ENCODE results near the gene PARVA. TPM values are rescaled to one million over a fixed set of nuclear protein-coding genes. Genes with fewer than 3 reads are reported as not detected.

PARVA gene
- total RNA-seq, 2 donors from 2014 or later = 55.9 to 58.1 TPM

GRCh38 chr11:12410006-12410728, 32.8 kb downstream of the PARVA start:
- Histone ChIP-seq H3K9me3 (no peaks in the 10 kb centered on the region), H3K4me3 (no peak overlapping the region), H3K27ac (peak overlapping the region; percentile 59 to 71), H3K27me3 (no peaks in the 10 kb centered on the region), H3K4me1 (peaks cover 0 to 71% of the 10 kb centered on the region in 2 donors), H3K36me3 (no peaks in the 10 kb centered on the region)
- DNase-seq (ENCODE audit: low spot score) = no peak
- TF ChIP-seq, protein P1, sequence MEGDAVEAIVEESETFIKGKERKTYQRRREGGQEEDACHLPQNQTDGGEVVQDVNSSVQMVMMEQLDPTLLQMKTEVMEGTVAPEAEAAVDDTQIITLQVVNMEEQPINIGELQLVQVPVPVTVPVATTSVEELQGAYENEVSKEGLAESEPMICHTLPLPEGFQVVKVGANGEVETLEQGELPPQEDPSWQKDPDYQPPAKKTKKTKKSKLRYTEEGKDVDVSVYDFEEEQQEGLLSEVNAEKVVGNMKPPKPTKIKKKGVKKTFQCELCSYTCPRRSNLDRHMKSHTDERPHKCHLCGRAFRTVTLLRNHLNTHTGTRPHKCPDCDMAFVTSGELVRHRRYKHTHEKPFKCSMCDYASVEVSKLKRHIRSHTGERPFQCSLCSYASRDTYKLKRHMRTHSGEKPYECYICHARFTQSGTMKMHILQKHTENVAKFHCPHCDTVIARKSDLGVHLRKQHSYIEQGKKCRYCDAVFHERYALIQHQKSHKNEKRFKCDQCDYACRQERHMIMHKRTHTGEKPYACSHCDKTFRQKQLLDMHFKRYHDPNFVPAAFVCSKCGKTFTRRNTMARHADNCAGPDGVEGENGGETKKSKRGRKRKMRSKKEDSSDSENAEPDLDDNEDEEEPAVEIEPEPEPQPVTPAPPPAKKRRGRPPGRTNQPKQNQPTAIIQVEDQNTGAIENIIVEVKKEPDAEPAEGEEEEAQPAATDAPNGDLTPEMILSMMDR (IDR thresholded peaks at IDR 0.05) = peak in 1 of 2 donors; percentile 26

DNA sequence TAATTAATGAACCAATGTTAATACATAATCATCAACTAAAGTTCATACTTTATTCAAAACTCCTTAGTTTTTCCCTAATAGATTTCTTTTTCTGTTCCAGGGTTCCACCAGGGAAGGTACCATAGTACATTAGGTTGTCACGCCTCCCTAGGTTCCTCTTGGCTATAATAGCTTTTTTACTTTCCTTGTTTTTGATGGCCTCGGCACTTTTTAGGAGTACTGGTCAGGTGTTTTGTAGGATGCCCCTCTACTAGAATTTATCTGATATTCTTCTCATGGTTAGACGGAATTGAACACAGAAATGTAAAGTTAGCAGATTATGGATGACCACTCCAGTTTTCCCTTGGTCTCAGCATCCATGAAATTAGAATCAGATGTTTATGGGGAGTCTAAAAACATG, 34.0 kb downstream of the PARVA start:
- H3K27ac ChIP-seq = peak overlapping the region; percentile 37 to 71
- TF ChIP-seq, protein P1 (IDR thresholded peaks at IDR 0.05) = no peak
- H3K4me1 ChIP-seq = peaks cover 0 to 74% of the 10 kb centered on the region in 2 donors

DNA sequence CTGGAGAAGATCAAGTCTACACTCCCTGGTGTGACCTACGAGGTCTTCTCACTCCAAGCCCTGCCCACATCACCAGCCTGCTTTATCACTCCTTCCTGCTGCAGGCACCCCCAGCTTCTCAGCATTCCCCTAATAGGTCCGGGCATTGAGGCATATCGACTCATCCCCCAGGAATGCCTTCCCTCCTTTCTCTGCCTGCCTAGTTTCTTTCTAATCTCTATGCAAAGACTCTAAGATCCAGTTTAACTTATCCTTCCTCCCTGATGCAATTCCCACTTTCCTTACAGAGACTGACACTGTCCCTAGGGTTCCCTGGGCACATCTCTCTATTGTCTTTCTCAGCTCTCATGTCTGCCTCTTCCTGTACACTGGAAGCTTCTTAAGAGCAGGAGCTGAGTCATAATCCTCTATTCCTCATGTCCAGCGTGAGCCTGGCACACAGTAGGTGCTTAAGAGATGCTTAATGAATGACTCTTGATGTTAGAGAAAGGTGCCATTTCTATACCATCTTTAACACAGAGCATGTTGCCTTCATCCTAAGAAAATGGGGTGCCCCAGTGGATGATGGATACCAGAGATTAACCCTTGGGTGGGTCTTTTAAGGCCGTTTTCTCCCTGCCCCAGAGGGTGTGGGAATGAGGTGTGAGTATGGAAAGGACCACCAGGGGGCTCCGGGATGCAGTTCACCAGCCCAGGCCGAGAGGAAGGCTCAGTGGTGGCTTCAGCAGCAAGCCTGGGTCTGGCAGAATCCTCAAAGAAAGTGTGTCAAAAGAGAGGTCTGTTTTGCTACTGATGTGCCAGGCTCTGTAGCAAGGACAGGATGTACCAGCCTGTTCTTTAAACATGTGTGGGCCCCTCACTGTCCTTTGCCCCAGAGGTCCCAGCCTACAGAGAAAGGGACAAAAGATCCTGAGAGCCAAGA, 34.7 kb downstream of the PARVA start:
- H3K4me1 ChIP-seq = peaks cover 0 to 80% of the 10 kb centered on the region in 2 donors

More for the DNA sequence above, 34.0 kb downstream of the PARVA start:
- no peak for DNase-seq (ENCODE audit: low spot score)
- Histone ChIP-seq H3K4me3 (no peak overlapping the region), H3K9me3 (no peaks in the 10 kb centered on the region), H3K36me3 (no peaks in the 10 kb centered on the region), H3K27me3 (no peaks in the 10 kb centered on the region)

GRCh38 chr11:12413141-12414052, 36.0 kb downstream of the PARVA start:
- TF ChIP-seq, protein P1 (IDR thresholded peaks at IDR 0.05) = no peak
- Histone ChIP-seq H3K27ac (peak overlapping the region; percentile 37 to 71), H3K4me1 (peaks cover 0 to 88% of the 10 kb centered on the region in 2 donors), H3K36me3 (no peaks in the 10 kb centered on the region), H3K9me3 (no peaks in the 10 kb centered on the region), H3K4me3 (no peak overlapping the region), H3K27me3 (no peaks in the 10 kb centered on the region)
- DNase-seq (ENCODE audit: low spot score) = no peak

More for the DNA sequence above, 34.7 kb downstream of the PARVA start:
- Histone ChIP-seq H3K9me3 (no peaks in the 10 kb centered on the region), H3K4me3 (no peak overlapping the region), H3K36me3 (no peaks in the 10 kb centered on the region), H3K27me3 (no peaks in the 10 kb centered on the region), H3K27ac (peak overlapping the region; percentile 37 to 71)
- no peak for DNase-seq (ENCODE audit: low spot score)
- TF ChIP-seq, protein P1 (IDR thresholded peaks at IDR 0.05) = peak; percentile 67 to 84

DNA sequence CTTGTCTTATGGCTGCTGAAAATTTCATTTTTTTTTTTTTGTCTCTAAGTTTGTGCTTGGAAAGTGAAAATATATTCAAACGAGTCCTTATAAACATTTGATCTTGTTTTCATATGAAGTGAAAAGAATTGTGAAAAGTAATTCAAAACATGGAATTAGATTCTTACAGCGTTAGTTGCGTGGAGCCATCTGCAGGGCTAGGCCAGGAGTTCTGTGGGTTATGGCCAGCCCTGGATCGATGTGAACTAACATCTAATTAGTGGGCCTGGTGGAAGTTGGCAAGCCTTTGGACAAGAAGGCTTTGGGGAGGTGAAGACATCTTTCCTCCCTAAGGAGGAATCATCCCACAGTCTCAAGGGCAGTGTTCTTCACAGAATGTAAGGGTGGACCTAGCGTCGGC, 37.2 kb downstream of the PARVA start:
- H3K4me1 ChIP-seq = peaks cover 0 to 80% of the 10 kb centered on the region in 2 donors
- no peaks in the 10 kb centered on the region for H3K27me3 ChIP-seq
- TF ChIP-seq, protein P1 (IDR thresholded peaks at IDR 0.05) = no peak
- no peaks in the 10 kb centered on the region for H3K36me3 ChIP-seq
- H3K4me3 ChIP-seq = no peak overlapping the region
- no peak overlapping the region for H3K27ac ChIP-seq
- no peak for DNase-seq (ENCODE audit: low spot score)
- H3K9me3 ChIP-seq = no peaks in the 10 kb centered on the region

All from right atrium auricular region (tissue), 2 donors.